OCI-LY1 (cell line): ENCODE measurements around the gene OGDHL.

ENCODE experiments used
- CTCF ChIP-seq: fragments of 200-600 bp; sonication (generic), shearing (Covaris generic); IDR thresholded peaks from 2 replicates; pipeline ENCODE4 v1.5.1; 2017; ENCODE audit warnings: mild to moderate bottlenecking, antibody characterized with exemption, low read length, moderate library complexity, mixed read lengths
- EZH2 ChIP-seq: fragments of 200-600 bp; sonication (generic), shearing (Covaris generic); IDR thresholded peaks from 2 replicates; pipeline ENCODE4 v1.8.0; 2017; ENCODE audit warnings: borderline replicate concordance, mixed run types, mild to moderate bottlenecking, antibody characterized with exemption, low read length, moderate library complexity, mixed read lengths

GRCh38 chr10:49686651-49687050 is 75.5 kb downstream of the OGDHL start:
- TF ChIP-seq CTCF: no peak
- no peak for TF ChIP-seq EZH2
